ENCODE measurements around the gene DDRGK1. TPM values are rescaled to one million over a fixed set of nuclear protein-coding genes. Genes with fewer than 3 reads are reported as not detected.
A peak's percentile ranks its signal among the peaks of the same experiment; 100 is the strongest.

The DDRGK1 gene
- total RNA-seq, result 100 to 1,000 TPM in 1 of 5 donors, 10 to 100 TPM in 3, 1 to 10 TPM in 1; 2.3 to 108 (median 49.1) TPM
- 10 to 100 TPM; 45.5 to 80.8 (median 55.6) TPM for polyA plus RNA-seq
- long read RNA-seq, donor 1, transcript DDRGK1-201 (9 exons, 1,306 nt), result major isoform, 7 of 8 reads
- long read RNA-seq, donor 1, partial matches to known transcripts, result 0 of 8 reads
- long read RNA-seq, donor 1, other reads (novel, unspliced or antisense), result 0 of 8 reads
- long read RNA-seq, donor 2, transcript DDRGK1-201 (9 exons, 1,306 nt), result major isoform, 12 of 27 reads
- long read RNA-seq, donor 2, partial matches to known transcripts, result 14 of 27 reads
- long read RNA-seq, donor 2, other reads (novel, unspliced or antisense), result 0 of 27 reads
- long read RNA-seq, donor 3, transcript DDRGK1-201 (9 exons, 1,306 nt), result major isoform, 5 of 5 reads
- long read RNA-seq, donor 3, partial matches to known transcripts, result 0 of 5 reads
- long read RNA-seq, donor 3, other reads (novel, unspliced or antisense), result 0 of 5 reads
- long read RNA-seq, donor 4, result 0 reads
- long read RNA-seq, donor 5, transcript DDRGK1-201 (9 exons, 1,306 nt), result major isoform, 13 of 18 reads
- long read RNA-seq, donor 5, partial matches to known transcripts, result 0 of 18 reads
- long read RNA-seq, donor 5, other reads (novel, unspliced or antisense), result 0 of 18 reads
- long read RNA-seq, donor 6, transcript DDRGK1-201 (9 exons, 1,306 nt), result major isoform, 39 of 57 reads
- long read RNA-seq, donor 6, partial matches to known transcripts, result 13 of 57 reads
- long read RNA-seq, donor 6, other reads (novel, unspliced or antisense), result 0 of 57 reads
- long read RNA-seq, donor 7, transcript DDRGK1-201 (9 exons, 1,306 nt), result major isoform, 14 of 21 reads
- long read RNA-seq, donor 7, partial matches to known transcripts, result 5 of 21 reads
- long read RNA-seq, donor 7, other reads (novel, unspliced or antisense), result 0 of 21 reads
- long read RNA-seq, donor 8, transcript DDRGK1-201 (9 exons, 1,306 nt), result major isoform, 15 of 21 reads
- long read RNA-seq, donor 8, transcript DDRGK1-204 (2 exons, 865 nt), result minor isoform, 5 of 21 reads
- long read RNA-seq, donor 8, partial matches to known transcripts, result 0 of 21 reads
- long read RNA-seq, donor 8, other reads (novel, unspliced or antisense), result 0 of 21 reads
- long read RNA-seq, donor 9, transcript DDRGK1-201 (9 exons, 1,306 nt), result major isoform, 12 of 12 reads
- long read RNA-seq, donor 9, partial matches to known transcripts, result 0 of 12 reads
- long read RNA-seq, donor 9, other reads (novel, unspliced or antisense), result 0 of 12 reads
- long read RNA-seq, donor 10, transcript DDRGK1-201 (9 exons, 1,306 nt), result major isoform, 5 of 12 reads
- long read RNA-seq, donor 10, partial matches to known transcripts, result 6 of 12 reads
- long read RNA-seq, donor 10, other reads (novel, unspliced or antisense), result 0 of 12 reads

DNA sequence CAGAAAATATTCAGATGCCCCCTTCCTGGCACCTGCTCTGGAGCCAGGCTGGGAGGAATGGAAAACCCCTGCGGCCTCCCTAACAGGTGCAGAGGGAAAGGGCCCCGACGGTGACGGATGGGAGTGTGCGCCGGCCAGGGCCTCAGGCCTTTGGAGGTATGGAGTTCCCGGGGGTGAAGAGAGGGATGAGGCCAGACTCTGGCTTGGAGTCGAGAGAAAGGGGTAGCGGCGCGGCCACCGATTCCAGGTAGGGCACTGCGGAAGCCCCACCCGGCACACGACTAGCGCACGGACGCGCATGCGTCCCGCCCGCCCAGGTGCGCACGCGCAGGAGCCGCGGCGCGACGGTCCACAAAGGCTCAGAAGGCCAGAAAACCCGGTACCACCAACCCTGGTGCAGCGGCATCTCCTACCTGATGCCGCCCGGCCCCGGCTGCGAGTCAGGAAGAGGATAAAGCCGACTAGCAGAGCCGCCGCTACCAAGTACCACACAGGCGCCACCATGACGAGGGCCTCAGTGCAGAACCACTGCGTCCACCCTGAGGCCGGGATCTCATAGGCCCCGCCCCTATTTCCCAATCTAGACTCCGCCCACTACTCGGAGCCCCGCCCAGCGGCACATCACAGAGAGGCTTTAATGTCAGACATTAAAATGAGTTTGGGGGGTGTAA lies at the start of gene DDRGK1:
TSS of gene DDRGK1 (minus strand) at position 559 of the 671 bp plus-strand sequence. CDS start at position 504, 55 bp downstream.
- peak; percentile 93 to 94 for DNase-seq
- Histone ChIP-seq H3K4me1 (peaks cover 15 to 34% (median 30%) of the 10 kb centered on the region in 4 donors), H3K27me3 (no peaks in the 10 kb centered on the region), H3K27ac (peak within 1 kb of the TSS; percentile 90 to 98 (median 94)), H3K4me3 (peak within 1 kb of the TSS; percentile 80 to 91 (median 86)), H3K36me3 (peaks cover 16 to 35% (median 32%) of the 10 kb centered on the region in 4 donors), H3K9me3 (no peaks in the 10 kb centered on the region)
- TF ChIP-seq EP300 (IDR thresholded peaks at IDR 0.05) (no peak), POLR2AphosphoS5 (IDR thresholded peaks at IDR 0.05) (peak; percentile 11 to 84 (median 65)), POLR2A (IDR thresholded peaks at IDR 0.05) (peak in 1 of 4 donors; percentile 59)
- TF ChIP-seq, protein P1, sequence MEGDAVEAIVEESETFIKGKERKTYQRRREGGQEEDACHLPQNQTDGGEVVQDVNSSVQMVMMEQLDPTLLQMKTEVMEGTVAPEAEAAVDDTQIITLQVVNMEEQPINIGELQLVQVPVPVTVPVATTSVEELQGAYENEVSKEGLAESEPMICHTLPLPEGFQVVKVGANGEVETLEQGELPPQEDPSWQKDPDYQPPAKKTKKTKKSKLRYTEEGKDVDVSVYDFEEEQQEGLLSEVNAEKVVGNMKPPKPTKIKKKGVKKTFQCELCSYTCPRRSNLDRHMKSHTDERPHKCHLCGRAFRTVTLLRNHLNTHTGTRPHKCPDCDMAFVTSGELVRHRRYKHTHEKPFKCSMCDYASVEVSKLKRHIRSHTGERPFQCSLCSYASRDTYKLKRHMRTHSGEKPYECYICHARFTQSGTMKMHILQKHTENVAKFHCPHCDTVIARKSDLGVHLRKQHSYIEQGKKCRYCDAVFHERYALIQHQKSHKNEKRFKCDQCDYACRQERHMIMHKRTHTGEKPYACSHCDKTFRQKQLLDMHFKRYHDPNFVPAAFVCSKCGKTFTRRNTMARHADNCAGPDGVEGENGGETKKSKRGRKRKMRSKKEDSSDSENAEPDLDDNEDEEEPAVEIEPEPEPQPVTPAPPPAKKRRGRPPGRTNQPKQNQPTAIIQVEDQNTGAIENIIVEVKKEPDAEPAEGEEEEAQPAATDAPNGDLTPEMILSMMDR (IDR thresholded peaks at IDR 0.05), result peak in 1 of 7 experiments; percentile 7
- intact Hi-C loops (cut with DNase I; ENCODE audit: low total_unique reads), result no loop called here
- 0 to 1% (median 0%) methylated on average over 20 to 48 of the region's 48 CpGs for WGBS, 5 donors

DNA sequence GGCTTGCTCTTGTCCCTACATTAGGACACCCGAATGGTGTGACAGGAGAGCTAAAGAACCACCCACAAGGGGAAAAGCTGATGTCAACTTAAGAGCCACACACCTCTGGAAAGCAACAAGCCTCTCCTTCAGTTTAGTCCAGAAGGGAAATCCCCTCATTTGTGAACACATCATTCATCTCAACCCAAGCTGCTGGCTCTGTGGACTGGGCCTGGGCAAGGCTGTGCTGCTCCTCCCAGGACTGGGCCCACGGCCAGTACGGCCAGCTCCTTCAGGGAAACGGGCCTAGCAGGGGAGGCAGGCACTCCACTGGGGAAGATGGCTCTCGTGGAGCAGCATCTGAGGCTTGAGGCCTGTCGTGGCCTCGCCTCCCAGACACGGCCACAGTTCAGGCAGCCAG lies 47.3 kb upstream of the DDRGK1 start:
- intact Hi-C loops (cut with DNase I; ENCODE audit: low total_unique reads), result no loop called here
- H3K27me3 ChIP-seq, result peaks cover 0 to 29% (median 12%) of the 10 kb centered on the region in 3 donors
- 27 to 57% (median 49%) methylated on average over 4 to 8 of the region's 8 CpGs for WGBS, 5 donors
- H3K36me3 ChIP-seq, result peaks cover 23 to 71% (median 68%) of the 10 kb centered on the region in 4 donors
- no peak overlapping the region for H3K27ac ChIP-seq
- no peak overlapping the region for H3K4me3 ChIP-seq
- TF ChIP-seq, protein P1 (IDR thresholded peaks at IDR 0.05), result no peak
- H3K9me3 ChIP-seq, result no peaks in the 10 kb centered on the region
- H3K4me1 ChIP-seq, result peaks cover 11 to 25% (median 18%) of the 10 kb centered on the region in 4 donors
- DNase-seq, result peak; percentile 37 to 44

DNA sequence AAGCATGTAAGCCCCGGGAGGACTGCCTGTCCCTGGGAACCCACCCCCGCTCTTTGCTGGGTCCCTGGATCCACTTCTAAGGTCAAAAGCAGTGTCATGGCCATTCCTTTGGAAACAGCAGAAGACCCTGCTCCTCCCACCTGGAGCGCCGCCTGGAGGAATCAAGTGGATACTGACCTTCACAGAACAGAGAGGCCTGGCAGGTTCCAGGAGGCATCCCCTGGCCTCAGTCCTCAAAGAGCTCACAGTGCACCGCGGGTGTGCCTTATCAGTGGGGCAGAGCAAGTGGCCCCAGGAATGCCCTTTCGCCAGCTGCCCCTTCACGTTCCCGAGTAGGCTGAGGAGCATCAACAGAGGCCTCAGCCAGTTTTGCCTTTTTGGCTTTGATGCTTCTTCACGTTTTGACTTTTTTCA lies 45.6 kb upstream of the DDRGK1 start:
- Histone ChIP-seq H3K4me3 (no peak overlapping the region), H3K4me1 (peaks cover 11 to 25% (median 18%) of the 10 kb centered on the region in 4 donors), H3K9me3 (no peaks in the 10 kb centered on the region), H3K36me3 (peaks cover 7 to 54% (median 51%) of the 10 kb centered on the region in 4 donors), H3K27me3 (peaks cover 0 to 32% (median 12%) of the 10 kb centered on the region in 3 donors), H3K27ac (no peak overlapping the region)
- 53 to 77% (median 61%) methylated on average over 10 of the region's 10 CpGs for WGBS, 5 donors
- DNase-seq, result no peak
- TF ChIP-seq POLR2A (IDR thresholded peaks at IDR 0.05) (no peak), POLR2AphosphoS5 (IDR thresholded peaks at IDR 0.05) (no peak), EP300 (IDR thresholded peaks at IDR 0.05) (no peak)
- TF ChIP-seq, protein P1 (IDR thresholded peaks at IDR 0.05), result no peak
- intact Hi-C loops (cut with DNase I; ENCODE audit: low total_unique reads), result no loop called here
